Measurements from ENCODE around the gene AJAP1.

GRCh38 chr1:4648657-4649056, 5.8 kb upstream of the AJAP1 start:
- TF ChIP-seq ZNF274 (IDR thresholded peaks at IDR 0.05; ENCODE audit: low read depth, low read length): no peak
- no peak for TF ChIP-seq SUZ12 (IDR thresholded peaks at IDR 0.05; ENCODE audit: extremely low read depth, insufficient read depth, insufficient read length)

Data from NT2/D1 (cell line).